Thyroid gland (tissue), 4 donors: ENCODE measurements around the gene SLC7A5.
"Not testable (repeated sequence)": the region's sequence is repeated elsewhere in the genome, so short reads cannot be mapped to it uniquely, and the experiment has no call there.

ENCODE experiments used
- POLR2A ChIP-seq, 2 donors: fragments of 450-650 bp; IDR thresholded peaks; one replicate each; pipeline ENCODE4 v1.6.1; 2017; ENCODE audit warnings: antibody characterized with exemption in 2 of 2, mild to moderate bottlenecking in 2 of 2, moderate library complexity in 1 of 2
- TF ChIP-seq, protein P1 (sequence below), 6 experiments: fragments of 200-600 bp in 3 of 6; fragments of 450-650 bp in 3 of 6; sonication (generic) in 3 of 6; IDR thresholded peaks; one replicate each; pipeline ENCODE4 v1.5.1; 2016 to 2019; ENCODE audit warnings: antibody characterized with exemption in 6 of 6, mild to moderate bottlenecking in 2 of 6, inconsistent platforms in 1 of 6, moderate library complexity in 1 of 6

DNA sequence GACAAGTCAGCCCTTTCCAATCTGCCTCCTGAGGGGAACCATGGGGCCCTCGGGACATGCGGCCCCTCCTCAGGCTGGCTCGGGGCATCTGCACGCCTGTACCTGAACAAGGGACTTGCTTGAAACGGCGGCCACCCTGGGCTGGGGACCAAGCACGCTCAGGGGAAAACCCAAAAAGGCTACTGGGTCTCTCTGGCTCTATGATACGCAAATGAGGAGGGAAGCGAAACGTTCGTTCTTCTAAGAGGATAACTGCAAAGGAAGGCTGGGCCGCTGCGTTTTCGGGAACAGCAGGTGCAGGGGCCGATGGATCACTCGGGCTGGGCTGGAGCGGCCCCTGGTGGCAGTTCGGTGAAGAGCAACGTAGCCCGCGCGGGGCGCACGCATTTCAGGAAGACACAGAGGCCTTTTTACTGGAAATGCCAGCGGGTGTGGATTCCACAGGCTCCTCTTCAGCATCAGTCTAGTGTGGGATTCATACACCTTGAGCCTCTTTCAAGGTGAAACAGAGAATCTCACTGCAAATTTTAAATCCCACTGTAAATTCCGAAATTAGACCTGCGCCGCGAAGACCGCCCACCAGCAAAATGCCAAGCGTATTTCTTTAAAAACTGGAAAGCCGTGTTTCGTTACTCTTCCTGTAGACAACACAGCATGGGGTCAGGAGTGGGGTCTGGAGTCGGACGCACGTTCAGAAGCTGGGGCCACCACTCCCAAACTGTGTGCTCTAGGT is 40.1 kb upstream of the SLC7A5 start:
- TF ChIP-seq, protein P1, sequence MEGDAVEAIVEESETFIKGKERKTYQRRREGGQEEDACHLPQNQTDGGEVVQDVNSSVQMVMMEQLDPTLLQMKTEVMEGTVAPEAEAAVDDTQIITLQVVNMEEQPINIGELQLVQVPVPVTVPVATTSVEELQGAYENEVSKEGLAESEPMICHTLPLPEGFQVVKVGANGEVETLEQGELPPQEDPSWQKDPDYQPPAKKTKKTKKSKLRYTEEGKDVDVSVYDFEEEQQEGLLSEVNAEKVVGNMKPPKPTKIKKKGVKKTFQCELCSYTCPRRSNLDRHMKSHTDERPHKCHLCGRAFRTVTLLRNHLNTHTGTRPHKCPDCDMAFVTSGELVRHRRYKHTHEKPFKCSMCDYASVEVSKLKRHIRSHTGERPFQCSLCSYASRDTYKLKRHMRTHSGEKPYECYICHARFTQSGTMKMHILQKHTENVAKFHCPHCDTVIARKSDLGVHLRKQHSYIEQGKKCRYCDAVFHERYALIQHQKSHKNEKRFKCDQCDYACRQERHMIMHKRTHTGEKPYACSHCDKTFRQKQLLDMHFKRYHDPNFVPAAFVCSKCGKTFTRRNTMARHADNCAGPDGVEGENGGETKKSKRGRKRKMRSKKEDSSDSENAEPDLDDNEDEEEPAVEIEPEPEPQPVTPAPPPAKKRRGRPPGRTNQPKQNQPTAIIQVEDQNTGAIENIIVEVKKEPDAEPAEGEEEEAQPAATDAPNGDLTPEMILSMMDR (IDR thresholded peaks at IDR 0.05), result peak; percentile 74 to 91 (median 82)
- TF ChIP-seq POLR2A (IDR thresholded peaks at IDR 0.05), result not testable (repeated sequence)
